ENCODE measurements around the gene EPHA5.

Gene EPHA5

DNA sequence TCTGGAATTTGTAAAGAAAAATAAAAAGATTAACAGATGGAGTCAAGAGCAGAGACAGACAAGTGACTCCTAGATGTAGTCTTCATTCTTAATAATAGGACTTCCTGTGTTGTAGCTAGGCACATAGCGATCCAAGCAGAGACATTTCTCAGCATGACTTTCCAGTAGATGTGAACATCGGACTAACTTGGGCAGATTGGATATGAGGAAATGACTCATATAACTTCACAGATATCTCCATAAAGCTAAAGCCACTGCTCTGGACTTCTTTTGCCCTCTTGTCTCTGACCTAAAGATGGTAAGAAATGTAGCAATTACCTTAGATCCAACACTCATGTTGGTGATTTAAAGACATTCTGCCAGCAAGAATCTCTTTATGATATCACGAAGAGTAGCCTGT lies 131.7 kb downstream of the EPHA5 start:
- H3K4me3 ChIP-seq (replicated peaks; ENCODE audit: insufficient read depth, low read length) = no peak overlapping the region
- H3K27me3 ChIP-seq (ENCODE audit: insufficient read depth, poor library complexity, severe bottlenecking) = no peaks in the 10 kb centered on the region
- TF ChIP-seq SPI1 (IDR thresholded peaks at IDR 0.05; ENCODE audit: borderline replicate concordance, low read depth) (no peak), POLR2AphosphoS5 (IDR thresholded peaks at IDR 0.05; ENCODE audit: low read depth) (no peak), GABPA (IDR thresholded peaks at IDR 0.05; ENCODE audit: low read depth) (no peak)
- TF ChIP-seq, protein P1, sequence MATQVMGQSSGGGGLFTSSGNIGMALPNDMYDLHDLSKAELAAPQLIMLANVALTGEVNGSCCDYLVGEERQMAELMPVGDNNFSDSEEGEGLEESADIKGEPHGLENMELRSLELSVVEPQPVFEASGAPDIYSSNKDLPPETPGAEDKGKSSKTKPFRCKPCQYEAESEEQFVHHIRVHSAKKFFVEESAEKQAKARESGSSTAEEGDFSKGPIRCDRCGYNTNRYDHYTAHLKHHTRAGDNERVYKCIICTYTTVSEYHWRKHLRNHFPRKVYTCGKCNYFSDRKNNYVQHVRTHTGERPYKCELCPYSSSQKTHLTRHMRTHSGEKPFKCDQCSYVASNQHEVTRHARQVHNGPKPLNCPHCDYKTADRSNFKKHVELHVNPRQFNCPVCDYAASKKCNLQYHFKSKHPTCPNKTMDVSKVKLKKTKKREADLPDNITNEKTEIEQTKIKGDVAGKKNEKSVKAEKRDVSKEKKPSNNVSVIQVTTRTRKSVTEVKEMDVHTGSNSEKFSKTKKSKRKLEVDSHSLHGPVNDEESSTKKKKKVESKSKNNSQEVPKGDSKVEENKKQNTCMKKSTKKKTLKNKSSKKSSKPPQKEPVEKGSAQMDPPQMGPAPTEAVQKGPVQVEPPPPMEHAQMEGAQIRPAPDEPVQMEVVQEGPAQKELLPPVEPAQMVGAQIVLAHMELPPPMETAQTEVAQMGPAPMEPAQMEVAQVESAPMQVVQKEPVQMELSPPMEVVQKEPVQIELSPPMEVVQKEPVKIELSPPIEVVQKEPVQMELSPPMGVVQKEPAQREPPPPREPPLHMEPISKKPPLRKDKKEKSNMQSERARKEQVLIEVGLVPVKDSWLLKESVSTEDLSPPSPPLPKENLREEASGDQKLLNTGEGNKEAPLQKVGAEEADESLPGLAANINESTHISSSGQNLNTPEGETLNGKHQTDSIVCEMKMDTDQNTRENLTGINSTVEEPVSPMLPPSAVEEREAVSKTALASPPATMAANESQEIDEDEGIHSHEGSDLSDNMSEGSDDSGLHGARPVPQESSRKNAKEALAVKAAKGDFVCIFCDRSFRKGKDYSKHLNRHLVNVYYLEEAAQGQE (IDR thresholded peaks at IDR 0.05; ENCODE audit: insufficient replicate concordance, low read depth) = no peak
- TF ChIP-seq, protein P2, sequence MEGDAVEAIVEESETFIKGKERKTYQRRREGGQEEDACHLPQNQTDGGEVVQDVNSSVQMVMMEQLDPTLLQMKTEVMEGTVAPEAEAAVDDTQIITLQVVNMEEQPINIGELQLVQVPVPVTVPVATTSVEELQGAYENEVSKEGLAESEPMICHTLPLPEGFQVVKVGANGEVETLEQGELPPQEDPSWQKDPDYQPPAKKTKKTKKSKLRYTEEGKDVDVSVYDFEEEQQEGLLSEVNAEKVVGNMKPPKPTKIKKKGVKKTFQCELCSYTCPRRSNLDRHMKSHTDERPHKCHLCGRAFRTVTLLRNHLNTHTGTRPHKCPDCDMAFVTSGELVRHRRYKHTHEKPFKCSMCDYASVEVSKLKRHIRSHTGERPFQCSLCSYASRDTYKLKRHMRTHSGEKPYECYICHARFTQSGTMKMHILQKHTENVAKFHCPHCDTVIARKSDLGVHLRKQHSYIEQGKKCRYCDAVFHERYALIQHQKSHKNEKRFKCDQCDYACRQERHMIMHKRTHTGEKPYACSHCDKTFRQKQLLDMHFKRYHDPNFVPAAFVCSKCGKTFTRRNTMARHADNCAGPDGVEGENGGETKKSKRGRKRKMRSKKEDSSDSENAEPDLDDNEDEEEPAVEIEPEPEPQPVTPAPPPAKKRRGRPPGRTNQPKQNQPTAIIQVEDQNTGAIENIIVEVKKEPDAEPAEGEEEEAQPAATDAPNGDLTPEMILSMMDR (IDR thresholded peaks at IDR 0.05; ENCODE audit: insufficient read depth, low read length) = no peak
- no peak for DNase-seq (ENCODE audit: low read depth in 1 of 2, low spot score in 1 of 2)
- H3K27ac ChIP-seq (replicated peaks) = no peak overlapping the region

DNA sequence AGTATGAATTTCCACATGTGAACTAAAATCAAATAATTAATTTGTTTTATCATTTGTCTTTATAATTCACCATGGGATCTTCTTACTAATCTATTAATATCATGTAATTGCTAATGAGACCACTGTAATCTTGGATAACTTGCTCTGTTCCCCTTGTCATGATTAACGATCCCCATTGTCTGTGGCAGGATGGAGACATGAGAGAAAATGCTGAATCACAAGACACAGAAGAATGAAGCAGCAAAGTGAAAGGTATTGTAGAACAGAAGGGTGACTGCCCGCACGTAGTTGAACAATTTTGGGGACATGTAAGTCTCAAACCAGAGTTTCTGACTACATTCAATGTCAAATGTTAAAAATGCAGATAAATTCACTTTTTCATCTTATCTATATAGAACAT lies 135.2 kb downstream of the EPHA5 start:
- H3K27ac ChIP-seq (replicated peaks) = no peak overlapping the region
- H3K4me3 ChIP-seq (replicated peaks; ENCODE audit: insufficient read depth, low read length) = no peak overlapping the region
- H3K27me3 ChIP-seq (ENCODE audit: insufficient read depth, poor library complexity, severe bottlenecking) = no peaks in the 10 kb centered on the region
- DNase-seq (ENCODE audit: low read depth in 1 of 2, low spot score in 1 of 2) = no peak
- TF ChIP-seq, protein P1 (IDR thresholded peaks at IDR 0.05; ENCODE audit: insufficient replicate concordance, low read depth) = no peak
- TF ChIP-seq GABPA (IDR thresholded peaks at IDR 0.05; ENCODE audit: low read depth) (no peak), SPI1 (IDR thresholded peaks at IDR 0.05; ENCODE audit: borderline replicate concordance, low read depth) (no peak), POLR2AphosphoS5 (IDR thresholded peaks at IDR 0.05; ENCODE audit: low read depth) (no peak)
- TF ChIP-seq, protein P2 (IDR thresholded peaks at IDR 0.05; ENCODE audit: insufficient read depth, low read length) = no peak

DNA sequence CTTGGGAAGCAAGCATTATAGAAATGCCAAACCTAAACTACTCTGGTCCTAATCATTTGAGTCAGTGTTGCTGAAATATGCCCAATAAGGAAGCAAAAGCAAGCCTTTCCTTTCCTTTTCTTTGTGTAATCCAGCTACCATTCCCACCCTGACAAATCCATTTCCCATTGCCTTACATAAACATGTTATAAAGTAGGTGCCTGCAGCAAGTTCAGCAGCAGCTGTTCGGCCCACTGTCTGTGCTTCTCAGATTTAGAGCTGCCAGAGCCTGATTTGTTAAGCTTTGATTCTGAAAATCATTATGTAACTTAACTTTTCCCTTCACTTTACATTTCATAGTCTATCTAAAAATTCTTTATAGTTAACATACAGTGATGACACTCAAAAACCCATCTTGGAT lies 148.6 kb downstream of the EPHA5 start:
- H3K4me3 ChIP-seq (replicated peaks; ENCODE audit: insufficient read depth, low read length) = no peak overlapping the region
- no peak for DNase-seq (ENCODE audit: low read depth in 1 of 2, low spot score in 1 of 2)
- TF ChIP-seq GABPA (IDR thresholded peaks at IDR 0.05; ENCODE audit: low read depth) (no peak), SPI1 (IDR thresholded peaks at IDR 0.05; ENCODE audit: borderline replicate concordance, low read depth) (no peak), POLR2AphosphoS5 (IDR thresholded peaks at IDR 0.05; ENCODE audit: low read depth) (no peak)
- TF ChIP-seq, protein P2 (IDR thresholded peaks at IDR 0.05; ENCODE audit: insufficient read depth, low read length) = no peak
- TF ChIP-seq, protein P1 (IDR thresholded peaks at IDR 0.05; ENCODE audit: insufficient replicate concordance, low read depth) = no peak
- H3K27me3 ChIP-seq (ENCODE audit: insufficient read depth, poor library complexity, severe bottlenecking) = no peaks in the 10 kb centered on the region
- H3K27ac ChIP-seq (replicated peaks) = no peak overlapping the region
